ENCODE measurements around the gene RANBP3. TPM values are rescaled to one million over a fixed set of nuclear protein-coding genes. Genes with fewer than 3 reads are reported as not detected.

The RANBP3 gene
- total and polyA plus RNA-seq, 2 experiments from 2014 or later = 40.2 to 98.3 TPM

- no peak for TF ChIP-seq EZH2 (IDR thresholded peaks at IDR 0.05; ENCODE audit: low read depth, unreplicated experiment)
- no peak for TF ChIP-seq REST (IDR thresholded peaks at IDR 0.05; ENCODE audit: unreplicated experiment)
- no peak for TF ChIP-seq POLR2AphosphoS5 (IDR thresholded peaks at IDR 0.05; ENCODE audit: low read depth)
- no peak for TF ChIP-seq CREB1 (CRISPR knock-in tag; IDR thresholded peaks at IDR 0.05; ENCODE audit: low read depth)
Observed at GRCh38 chr19:6017576-6017975, 39.6 kb upstream of the RANBP3 start (continued).

- ATAC-seq = no peak
- H3K4me3 Mint-ChIP-seq = no peak overlapping the region
- Histone ChIP-seq H3K4me2 (no peak overlapping the region), H2AFZ (no peak overlapping the region), H3K27me3 (ENCODE audit: insufficient read depth) (no peaks in the 10 kb centered on the region), H3K4me1 (ENCODE audit: insufficient read depth) (no peaks in the 10 kb centered on the region), H3F3A (replicated peaks; ENCODE audit: low read depth) (no peaks in the 10 kb centered on the region), H3K4me3 (no peak overlapping the region), H4K20me1 (replicated peaks; ENCODE audit: insufficient read depth) (no peaks in the 10 kb centered on the region), H3K27ac (ENCODE audit: low read depth) (no peak overlapping the region), H3K79me2 (replicated peaks; ENCODE audit: insufficient read depth) (no peaks in the 10 kb centered on the region), H3K36me3 (ENCODE audit: insufficient read depth) (no peaks in the 10 kb centered on the region), H3K9me2 (ENCODE audit: insufficient read depth) (no peaks in the 10 kb centered on the region)
- H3K27ac Mint-ChIP-seq = no peak overlapping the region
- H3K36me3 Mint-ChIP-seq (ENCODE audit: low read depth) = no peaks in the 10 kb centered on the region
- peaks cover 3% of the 10 kb centered on the region for H3K27me3 Mint-ChIP-seq (ENCODE audit: insufficient read depth, low read depth, poor library complexity)
- no peak for DNase-seq (ENCODE audit: low spot score)
- no peaks in the 10 kb centered on the region for H3K9me3 Mint-ChIP-seq
- H3K4me1 Mint-ChIP-seq = peaks cover 3% of the 10 kb centered on the region; the same call in 1 of the 3 replicates
- TF ChIP-seq EZH2phosphoT487 (IDR thresholded peaks at IDR 0.05; ENCODE audit: unreplicated experiment) (no peak), CTCF (conservative IDR thresholded peaks at IDR 0.05; ENCODE audit: low read depth in 2 of 2) (no peak), ZNF114 (CRISPR knock-in tag; IDR thresholded peaks at IDR 0.05) (no peak), ZNF462 (CRISPR knock-in tag; IDR thresholded peaks at IDR 0.05) (no peak), JUNB (IDR thresholded peaks at IDR 0.05; ENCODE audit: unreplicated experiment) (no peak), STAT1 (IDR thresholded peaks at IDR 0.05; ENCODE audit: unreplicated experiment) (no peak)
Observed at GRCh38 chr19:6015841-6016545, 38.1 kb upstream of the RANBP3 start.
